B cell (primary cell): ENCODE results near the gene MICALL2. TPM values are rescaled to one million over a fixed set of nuclear protein-coding genes. Genes with fewer than 3 reads are reported as not detected.

Experiments
- ATAC-seq: fragments of 200-7000 bp; cut with Tn5 transposase; one replicate; pipeline ENCODE4 v1.10.0; 2021; ENCODE audit warnings: low read depth, mild to moderate bottlenecking, moderate number of reproducible peaks, moderate library complexity
- CTCF ChIA-PET: fragments of 350-600 bp; sonication (Branson Sonifier 250); formaldehyde crosslinking; loops from one replicate; lab custom pipeline; 2021; ENCODE audit warnings: antibody characterized with exemption, inconsistent platforms; lab: Charles Lee
- POLR2A ChIA-PET: fragments of 350-600 bp; sonication (Branson Sonifier 250); formaldehyde crosslinking; loops from one replicate; lab custom pipeline; 2021; ENCODE audit warnings: antibody characterized with exemption; lab: Charles Lee
- DNase-seq: peaks from one replicate; pipeline ENCODE4 v3.0.0; 2013
- H2AFZ ChIP-seq: 2 replicates; pipeline ENCODE4 v1.6.1; 2012; ENCODE audit warnings: mild to moderate bottlenecking, low read depth, low read length; ENCODE audit not compliant: insufficient read depth, poor library complexity, severe bottlenecking
- H3K27ac ChIP-seq, 2 donors: 1 replicate in 1 of 2; 2 replicates in 1 of 2; pipeline ENCODE4 v1.5.1; 2012 to 2013; ENCODE audit warnings: low read length in 2 of 2, mild to moderate bottlenecking in 2 of 2, moderate library complexity in 1 of 2
- H3K27me3 ChIP-seq, 4 experiments: fragments of 200-600 bp in 1 of 4; sonication (generic) in 1 of 4; replicated peaks in 1 of 4; 1 replicate in 2 of 4; 2 replicates in 2 of 4; pipeline versions ENCODE4 v1.6.1 to v1.7.0; 2013 to 2016; ENCODE audit warnings: low read length in 3 of 4, mild to moderate bottlenecking in 2 of 4, mixed read lengths in 1 of 4, moderate library complexity in 1 of 4; ENCODE audit not compliant: insufficient read depth in 4 of 4, control insufficient read depth in 3 of 4; ENCODE audit errors: control extremely low read depth in 1 of 4
- H3K36me3 ChIP-seq, 2 experiments: replicated peaks in 1 of 2; 1 replicate in 1 of 2; 2 replicates in 1 of 2; pipeline versions ENCODE4 v1.6.1 to v1.7.1; 2013; ENCODE audit warnings: low read length in 1 of 2; ENCODE audit not compliant: insufficient read depth in 2 of 2, control insufficient read depth in 1 of 2; ENCODE audit errors: control extremely low read depth in 1 of 2, extremely low read depth in 1 of 2
- H3K4me1 ChIP-seq, 2 donors: fragments of 200-600 bp in 1 of 2; sonication (generic) in 1 of 2; 1 replicate in 1 of 2; 2 replicates in 1 of 2; pipeline versions ENCODE4 v1.5.1 to v1.6.1; 2013 to 2017; ENCODE audit warnings: low read length in 2 of 2; ENCODE audit not compliant: control insufficient read depth in 2 of 2, insufficient read depth in 2 of 2
- H3K4me2 ChIP-seq: replicated peaks from 2 replicates; pipeline ENCODE3; 2012; ENCODE audit warnings: mild to moderate bottlenecking, low read depth, low read length; ENCODE audit not compliant: poor library complexity, severe bottlenecking
- H3K4me3 ChIP-seq, 5 experiments: fragments of 200-600 bp in 1 of 5; sonication (generic) in 1 of 5; 1 replicate in 3 of 5; 2 replicates in 2 of 5; pipeline versions ENCODE4 v1.5.1 to v1.7.0; 2011 to 2016; ENCODE audit warnings: low read length in 4 of 5, mild to moderate bottlenecking in 4 of 5, low read depth in 2 of 5, control low read depth in 1 of 5, moderate library complexity in 1 of 5; ENCODE audit not compliant: insufficient read depth in 1 of 5; ENCODE audit errors: control extremely low read depth in 1 of 5, extremely low read depth in 1 of 5
- H3K79me2 ChIP-seq: fragments of 200-600 bp; sonication (generic); one replicate; pipeline ENCODE4 v1.6.0; 2016; ENCODE audit warnings: low read length; ENCODE audit not compliant: control insufficient read depth, insufficient read depth
- H3K9ac ChIP-seq: fragments of 200-600 bp; sonication (generic); 2 replicates; pipeline ENCODE4 v1.6.1; 2017; ENCODE audit warnings: mild to moderate bottlenecking, low read length, moderate library complexity
- H3K9me3 ChIP-seq, 3 donors: one replicate each; pipeline versions ENCODE4 v1.6.1 to v1.7.1; 2013; ENCODE audit warnings: low read length in 2 of 3; ENCODE audit not compliant: control insufficient read depth in 2 of 3, insufficient read depth in 1 of 3; ENCODE audit errors: control extremely low read depth in 1 of 3
- H4K20me1 ChIP-seq: 2 replicates; pipeline ENCODE4 v1.6.0; 2012; ENCODE audit warnings: mild to moderate bottlenecking, low read length; ENCODE audit not compliant: insufficient read depth, control insufficient read depth, poor library complexity, severe bottlenecking
- H3K27ac Mint-ChIP-seq: one replicate; pipeline ENCODE4 v1.8.0; 2021; ENCODE audit warnings: mixed read lengths
- H3K27me3 Mint-ChIP-seq: one replicate; pipeline ENCODE4 v1.8.0; 2021; ENCODE audit warnings: mixed read lengths
- H3K4me1 Mint-ChIP-seq: one replicate; pipeline ENCODE4 v1.8.0; 2021; ENCODE audit warnings: mixed read lengths
- H3K4me3 Mint-ChIP-seq: one replicate; pipeline ENCODE4 v1.8.0; 2021; ENCODE audit warnings: mixed read lengths
- H3K9me3 Mint-ChIP-seq: one replicate; pipeline ENCODE4 v1.8.0; 2022; ENCODE audit warnings: mixed read lengths; ENCODE audit not compliant: insufficient read depth
- CTCF ChIP-seq: fragments of 200-600 bp; IDR thresholded peaks from one replicate; pipeline ENCODE4 v1.8.0; 2022; ENCODE audit warnings: antibody characterized with exemption, mild to moderate bottlenecking
- EZH2 ChIP-seq: IDR thresholded peaks from 2 replicates; pipeline ENCODE4 v1.6.1; 2012; ENCODE audit warnings: borderline replicate concordance, low read depth, mild to moderate bottlenecking, moderate library complexity, low read length; ENCODE audit not compliant: insufficient read depth, poor library complexity, severe bottlenecking
- WGBS: methylation state at CpG from one replicate; pipeline ENCODE4 v1.1.5; 2013; ENCODE audit warnings: missing lambda C conversion rate; ENCODE audit not compliant: insufficient coverage; 5-methylcytosine and 5-hydroxymethylcytosine counted together
- intact Hi-C: fragments of 100-400 bp; cut with micrococcal nuclease; formaldehyde crosslinking; loops from one replicate; pipeline ENCODE4 v1.10.0; 2022
- polyA plus RNA-seq: library from polyadenylated mRNA; depleted of rRNA; stranded (reverse); fragments of >200 nt; gene quantifications from 2 replicates; pipeline ENCODE4 v1.2.3, GENCODE V29; 2012
- total RNA-seq, 2 donors: library from RNA; stranded (reverse); fragments of 120-200 nt in 1 of 2; gene quantifications; 1 replicate in 1 of 2; 2 replicates in 1 of 2; pipeline versions ENCODE4 v1.2.3 to v1.2.4, GENCODE V29; 2013 to 2022

Gene MICALL2
- total and polyA plus RNA-seq, 2 donors (not counting 1 experiment from before 2014, with no cell fraction given): 0.85 to 0.94 TPM

GRCh38 chr7:1423264-1423811 is 35.9 kb downstream of the MICALL2 start:
- Mint-ChIP-seq H3K4me1 (no peaks in the 10 kb centered on the region), H3K9me3 (no peaks in the 10 kb centered on the region), H3K4me3 (no peak overlapping the region), H3K27ac (no peak overlapping the region), H3K27me3 (peaks cover 24% of the 10 kb centered on the region)
- no peaks in the 10 kb centered on the region for H3K36me3 ChIP-seq
- intact Hi-C loops: no loop called here
- H3K27ac ChIP-seq: no peak overlapping the region
- no peaks in the 10 kb centered on the region for H4K20me1 ChIP-seq
- no peak overlapping the region for H3K4me2 ChIP-seq
- peaks cover 0 to 9% (median 0%) of the 10 kb centered on the region in 3 donors for H3K9me3 ChIP-seq
- DNase-seq (no peak), ATAC-seq (no peak)
- CTCF ChIA-PET: no interaction called here
- POLR2A ChIA-PET: no interaction called here
- 91% methylated on average over 3 of the region's 5 CpGs for WGBS
- no peak for TF ChIP-seq CTCF
- TF ChIP-seq EZH2: no peak
- no peak overlapping the region for H2AFZ ChIP-seq
- H3K9ac ChIP-seq: no peak overlapping the region
- no peaks in the 10 kb centered on the region for H3K79me2 ChIP-seq
- peaks cover 0 to 3% (median 0%) of the 10 kb centered on the region in 4 experiments for H3K27me3 ChIP-seq
- no peak overlapping the region for H3K4me3 ChIP-seq
- H3K4me1 ChIP-seq: no peaks in the 10 kb centered on the region

- POLR2A ChIA-PET: no interaction called here
- under 1% methylated on average over 9 of the region's 24 CpGs for WGBS
- no peak overlapping the region for H3K4me3 Mint-ChIP-seq
Observed at GRCh38 chr7:1422512-1423263, 36.6 kb downstream of the MICALL2 start.

More at GRCh38 chr7:1422512-1423263, 36.6 kb downstream of the MICALL2 start:
- Histone ChIP-seq H3K9ac (no peak overlapping the region), H3K27me3 (peaks cover 0 to 3% (median 0%) of the 10 kb centered on the region in 4 experiments), H4K20me1 (no peaks in the 10 kb centered on the region), H3K4me1 (no peaks in the 10 kb centered on the region), H3K4me3 (no peak overlapping the region), H3K36me3 (no peaks in the 10 kb centered on the region), H2AFZ (no peak overlapping the region), H3K27ac (no peak overlapping the region), H3K4me2 (no peak overlapping the region), H3K79me2 (no peaks in the 10 kb centered on the region), H3K9me3 (peaks cover 0 to 11% (median 0%) of the 10 kb centered on the region in 3 donors)
- CTCF ChIA-PET: no interaction called here
- Mint-ChIP-seq H3K27me3 (peaks cover 24% of the 10 kb centered on the region), H3K4me1 (no peaks in the 10 kb centered on the region), H3K27ac (no peak overlapping the region), H3K9me3 (no peaks in the 10 kb centered on the region)
- TF ChIP-seq EZH2: no peak
- no peak for TF ChIP-seq CTCF
- ATAC-seq: no peak
- DNase-seq: no peak
- intact Hi-C loops: no loop called here
